SU-DHL-6 (cell line): Measurements from ENCODE around the gene ZDHHC1.
A peak's percentile ranks its signal among the peaks of the same experiment; 100 is the strongest.

Source experiments
- H2AFZ ChIP-seq: fragments of 200-600 bp; sonication (generic); 2 replicates; pipeline ENCODE4 v1.6.1; 2014; ENCODE audit warnings: low read depth, mild to moderate bottlenecking, moderate library complexity, mixed read lengths, antibody characterized with exemption, low read length; ENCODE audit not compliant: severe bottlenecking
- H3F3A ChIP-seq: fragments of 200-600 bp; shearing (Covaris generic); 2 replicates; pipeline ENCODE4 v1.6.0; 2016; ENCODE audit warnings: antibody characterized with exemption, mild to moderate bottlenecking; ENCODE audit not compliant: insufficient read depth
- H3K27ac ChIP-seq: fragments of 200-600 bp; sonication (generic); 2 replicates; pipeline ENCODE4 v1.5.1; 2016; ENCODE audit warnings: low read depth, mild to moderate bottlenecking, low read length, moderate library complexity, mixed read lengths
- H3K27me3 ChIP-seq: fragments of 200-600 bp; sonication (generic), shearing (Covaris generic); 2 replicates; pipeline ENCODE4 v1.6.0; 2014; ENCODE audit warnings: mild to moderate bottlenecking, low read length
- H3K36me3 ChIP-seq: fragments of 200-600 bp; sonication (generic); 2 replicates; pipeline ENCODE4 v1.6.1; 2014; ENCODE audit warnings: mild to moderate bottlenecking, low read length, mixed read lengths
- H3K4me2 ChIP-seq: fragments of 300-600, 200-600 bp; shearing (Covaris generic), sonication (generic); 2 replicates; pipeline ENCODE4 v1.6.0; 2014; ENCODE audit warnings: low read length, low read depth, mild to moderate bottlenecking; ENCODE audit not compliant: poor library complexity, severe bottlenecking
- H3K4me3 ChIP-seq: fragments of 200-600 bp; sonication (generic); 2 replicates; pipeline ENCODE4 v1.5.1; 2014; ENCODE audit warnings: antibody characterized with exemption, low read length, mild to moderate bottlenecking, mixed read lengths; ENCODE audit not compliant: insufficient read depth, poor library complexity, severe bottlenecking
- H3K79me2 ChIP-seq: fragments of 200-600 bp; sonication (generic); 2 replicates; pipeline ENCODE4 v1.6.1; 2014; ENCODE audit warnings: mild to moderate bottlenecking, low read length, moderate library complexity; ENCODE audit not compliant: insufficient read depth
- H3K9ac ChIP-seq: fragments of 200-600 bp; sonication (generic); 2 replicates; pipeline ENCODE4 v1.7.0; 2014; ENCODE audit warnings: mild to moderate bottlenecking, low read length
- H3K9me2 ChIP-seq: fragments of 200-600 bp; sonication (generic); replicated peaks from 2 replicates; pipeline ENCODE4 v1.6.1; 2014; ENCODE audit warnings: low read length; ENCODE audit not compliant: insufficient read depth
- H3K9me3 ChIP-seq: fragments of 200-600 bp; sonication (generic); 2 replicates; pipeline ENCODE4 v1.6.1; 2014; ENCODE audit warnings: low read length, mixed read lengths; ENCODE audit not compliant: insufficient read depth
- H4K20me1 ChIP-seq: fragments of 200-600 bp; sonication (generic); 2 replicates; pipeline ENCODE4 v1.6.1; 2014; ENCODE audit warnings: low read depth, mild to moderate bottlenecking, antibody characterized with exemption, low read length, moderate library complexity, mixed read lengths
- CTCF ChIP-seq: fragments of 200-600 bp; sonication (generic); IDR thresholded peaks from one replicate; pipeline ENCODE4 v1.5.1; 2017; ENCODE audit warnings: antibody characterized with exemption, mild to moderate bottlenecking, low read length, moderate library complexity; ENCODE audit not compliant: insufficient read depth, poor library complexity, severe bottlenecking
- EZH2phosphoT487 ChIP-seq: fragments of 200-600 bp; sonication (generic), shearing (Covaris generic); conservative IDR thresholded peaks from 2 replicates; pipeline ENCODE4 v1.6.1; 2018; ENCODE audit warnings: mild to moderate bottlenecking, antibody characterized with exemption, low read length, moderate library complexity, mixed read lengths

ZDHHC1 gene

GRCh38 chr16:67432506-67432890 is 16.2 kb upstream of the ZDHHC1 start:
- Histone ChIP-seq H3K27ac (no peak overlapping the region), H3K36me3 (no peaks in the 10 kb centered on the region), H3K4me2 (no peak overlapping the region), H3K9ac (no peak overlapping the region), H3F3A (no peaks in the 10 kb centered on the region), H3K27me3 (no peaks in the 10 kb centered on the region), H2AFZ (no peak overlapping the region), H3K79me2 (no peaks in the 10 kb centered on the region), H3K9me2 (no peaks in the 10 kb centered on the region), H3K9me3 (no peaks in the 10 kb centered on the region), H4K20me1 (no peaks in the 10 kb centered on the region), H3K4me3 (no peak overlapping the region)
- TF ChIP-seq EZH2phosphoT487 = no peak
- TF ChIP-seq CTCF = no peak

- no peak for TF ChIP-seq CTCF
- TF ChIP-seq EZH2phosphoT487 = no peak
- H3K4me2 ChIP-seq = peak overlapping the region; percentile 73
- H4K20me1 ChIP-seq = no peaks in the 10 kb centered on the region
- no peaks in the 10 kb centered on the region for H3K9me3 ChIP-seq
- H3K27me3 ChIP-seq = no peaks in the 10 kb centered on the region
- no peaks in the 10 kb centered on the region for H3F3A ChIP-seq
- H3K36me3 ChIP-seq = no peaks in the 10 kb centered on the region
- no peak overlapping the region for H2AFZ ChIP-seq
- no peak overlapping the region for H3K4me3 ChIP-seq
- no peaks in the 10 kb centered on the region for H3K79me2 ChIP-seq
- H3K9me2 ChIP-seq = no peaks in the 10 kb centered on the region
- peak overlapping the region; percentile 29; the same call in 1 of the 2 replicates for H3K9ac ChIP-seq
- no peak overlapping the region for H3K27ac ChIP-seq
These were observed 15.7 kb upstream of the ZDHHC1 start for GRCh38 chr16:67431775-67432505.

GRCh38 chr16:67430977-67431774 is 14.9 kb upstream of the ZDHHC1 start, which contains the start of gene HSD11B2:
TSS of gene HSD11B2 (plus strand) at chr16:67431121. CDS start at chr16:67431249, 128 bp downstream.
- Histone ChIP-seq H3K9me2 (no peaks in the 10 kb centered on the region), H3K79me2 (no peaks in the 10 kb centered on the region), H3K27me3 (no peaks in the 10 kb centered on the region), H4K20me1 (no peaks in the 10 kb centered on the region), H2AFZ (peak within 1 kb of the TSS; percentile 77), H3F3A (no peaks in the 10 kb centered on the region), H3K27ac (no peak within 1 kb of the TSS), H3K4me3 (peak within 1 kb of the TSS; percentile 64), H3K9ac (peak within 1 kb of the TSS; percentile 55), H3K4me2 (peak within 1 kb of the TSS; percentile 73), H3K36me3 (no peaks in the 10 kb centered on the region), H3K9me3 (no peaks in the 10 kb centered on the region)
- TF ChIP-seq CTCF = no peak
